ENCODE data around the gene PPP1R13L.
A peak's percentile ranks its signal among the peaks of the same experiment; 100 is the strongest.
"Not testable (repeated sequence)": the region's sequence is repeated elsewhere in the genome, so short reads cannot be mapped to it uniquely, and the experiment has no call there.

The PPP1R13L gene

GRCh38 chr19:45407585-45407984 is 2.7 kb upstream of the PPP1R13L start:
- DNase-seq, result not testable (repeated sequence)

- no peak for DNase-seq
These were observed 2.2 kb upstream of the PPP1R13L start for GRCh38 chr19:45407091-45407375.

GRCh38 chr19:45406226-45407090 is 1.6 kb upstream of the PPP1R13L start, which contains the start of gene POLR1G:
Gene POLR1G, plus strand, starts transcription at chr19:45406644. Its CDS starts 53 bp downstream, at chr19:45406697.
- DNase-seq, result peak; percentile 98

- DNase-seq, result peak; percentile 93
These were observed 761 bp upstream of the PPP1R13L start for GRCh38 chr19:45405435-45406225.

GRCh38 chr19:45403781-45404556 is 900 bp downstream of the PPP1R13L start:
- DNase-seq, result no peak

GRCh38 chr19:45403272-45403671 is 1.6 kb downstream of the PPP1R13L start:
- DNase-seq, result no peak

- peak; percentile 47 for DNase-seq
These were observed 2.4 kb downstream of the PPP1R13L start for GRCh38 chr19:45402298-45403061.

GRCh38 chr19:45401815-45402214 is 3.1 kb downstream of the PPP1R13L start:
- no peak for DNase-seq

GRCh38 chr19:45400192-45400591 is 4.7 kb downstream of the PPP1R13L start:
- DNase-seq, result no peak

GRCh38 chr19:45395821-45396617 is 8.8 kb downstream of the PPP1R13L start:
- DNase-seq, result peak; percentile 34

- no peak for DNase-seq
These were observed 12.8 kb downstream of the PPP1R13L start for GRCh38 chr19:45391871-45392665.

GRCh38 chr19:45391346-45391745 is 13.5 kb downstream of the PPP1R13L start:
- DNase-seq, result no peak

- no peak for DNase-seq
These were observed 19.3 kb downstream of the PPP1R13L start for GRCh38 chr19:45385392-45386221.

GRCh38 chr19:45382426-45382825 is 22.4 kb downstream of the PPP1R13L start:
- DNase-seq, result no peak

GRCh38 chr19:45380107-45380506 is 24.8 kb downstream of the PPP1R13L start:
- DNase-seq, result no peak

GRCh38 chr19:45376045-45376724 is 28.7 kb downstream of the PPP1R13L start:
- DNase-seq, result peak; percentile 39

GRCh38 chr19:45370410-45371204 is 34.3 kb downstream of the PPP1R13L start, which contains the start of gene ERCC2:
Gene ERCC2, minus strand, starts transcription at chr19:45370573. Its CDS starts 33 bp downstream, at chr19:45370540.
- DNase-seq, result peak; percentile 88

Data from right kidney (tissue), 1 donor.